Heart left ventricle (tissue), 13 donors: ENCODE data around the gene LPP.

Source experiments
- POLR2A ChIP-seq, 2 donors: fragments of 450-650 bp; IDR thresholded peaks; one replicate each; pipeline ENCODE4 v1.6.1; 2017; ENCODE audit warnings: antibody characterized with exemption in 2 of 2, mild to moderate bottlenecking in 2 of 2, moderate library complexity in 2 of 2
- TF ChIP-seq, protein P1 (sequence below), 12 donors: fragments of 200-600 bp; sonication (generic) in 4 of 12; IDR thresholded peaks; one replicate each; pipeline versions ENCODE4 v1.5.0 to v1.8.0; 2018 to 2022; ENCODE audit warnings: antibody characterized with exemption in 12 of 12, mild to moderate bottlenecking in 5 of 12
- donor health status: ischemic (EF 13 %, LVEDD 7.1; RV severe dilation, severe dysfunction).
- donor health status: DM: no; HTN: yes; CAD: no.
- donor health status: DM: no; HTN: no; CAD: no.
- donor health status: ischemic (EF 25% LVEDD 6.9; RV normal size, moderate dysfunction).
- donor health status: ischemic (EF 25% LVEDD 5.7; RV mildly dilated, moderate dysfunction).
- donor health status: ischemic (EF 35%, LVEDD 5.7; RV mildly dilated, moderate dysfunction).
- donor health status: nonischemic (EF 11% LVEDD 7.7; RV severe dilation, severe dysfunction).
- donor health status: DM: yes; HTN: yes; CAD: no.
- donor health status: PGD.
- donor health status: ischemic (EF 29% LVEDD 5.4; RV normal size, mild dysfunction).
- donor health status: nonischemic (EF 23%, LVEDD 6.1; RV moderate dilation, normal function).

- TF ChIP-seq, protein P1, sequence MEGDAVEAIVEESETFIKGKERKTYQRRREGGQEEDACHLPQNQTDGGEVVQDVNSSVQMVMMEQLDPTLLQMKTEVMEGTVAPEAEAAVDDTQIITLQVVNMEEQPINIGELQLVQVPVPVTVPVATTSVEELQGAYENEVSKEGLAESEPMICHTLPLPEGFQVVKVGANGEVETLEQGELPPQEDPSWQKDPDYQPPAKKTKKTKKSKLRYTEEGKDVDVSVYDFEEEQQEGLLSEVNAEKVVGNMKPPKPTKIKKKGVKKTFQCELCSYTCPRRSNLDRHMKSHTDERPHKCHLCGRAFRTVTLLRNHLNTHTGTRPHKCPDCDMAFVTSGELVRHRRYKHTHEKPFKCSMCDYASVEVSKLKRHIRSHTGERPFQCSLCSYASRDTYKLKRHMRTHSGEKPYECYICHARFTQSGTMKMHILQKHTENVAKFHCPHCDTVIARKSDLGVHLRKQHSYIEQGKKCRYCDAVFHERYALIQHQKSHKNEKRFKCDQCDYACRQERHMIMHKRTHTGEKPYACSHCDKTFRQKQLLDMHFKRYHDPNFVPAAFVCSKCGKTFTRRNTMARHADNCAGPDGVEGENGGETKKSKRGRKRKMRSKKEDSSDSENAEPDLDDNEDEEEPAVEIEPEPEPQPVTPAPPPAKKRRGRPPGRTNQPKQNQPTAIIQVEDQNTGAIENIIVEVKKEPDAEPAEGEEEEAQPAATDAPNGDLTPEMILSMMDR (IDR thresholded peaks at IDR 0.05), result no peak
- no peak for TF ChIP-seq POLR2A (IDR thresholded peaks at IDR 0.05)
Observed at GRCh38 chr3:188761439-188761838, 607.5 kb downstream of the LPP start.
